ENCODE data around the gene MBOAT1. TPM values are rescaled to one million over a fixed set of nuclear protein-coding genes. Genes with fewer than 3 reads are reported as not detected.

MBOAT1 gene
- total RNA-seq, 1 experiment from 2014 or later, result 9.9 TPM

DNA sequence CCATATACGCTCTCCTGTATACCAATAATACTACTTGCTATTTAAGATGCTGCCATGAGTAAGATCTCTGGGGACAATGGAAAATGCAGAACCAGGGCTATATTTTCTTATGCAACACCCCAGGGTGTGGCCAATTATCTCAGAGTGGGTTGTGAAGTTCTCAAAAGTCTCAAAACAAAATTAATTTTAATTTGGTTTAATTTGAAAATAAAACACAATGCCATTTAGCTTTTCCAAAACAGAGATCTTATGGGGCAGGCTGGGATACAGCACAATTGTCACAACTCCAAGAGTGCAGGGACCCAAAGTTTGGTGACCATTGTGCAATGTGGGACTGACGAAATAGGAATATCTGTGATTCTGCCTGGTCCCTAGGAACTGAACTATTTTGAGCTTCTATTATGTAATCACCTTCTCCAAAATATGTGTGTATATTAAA, 43.1 kb downstream of the MBOAT1 start:
- TF ChIP-seq, protein P1, sequence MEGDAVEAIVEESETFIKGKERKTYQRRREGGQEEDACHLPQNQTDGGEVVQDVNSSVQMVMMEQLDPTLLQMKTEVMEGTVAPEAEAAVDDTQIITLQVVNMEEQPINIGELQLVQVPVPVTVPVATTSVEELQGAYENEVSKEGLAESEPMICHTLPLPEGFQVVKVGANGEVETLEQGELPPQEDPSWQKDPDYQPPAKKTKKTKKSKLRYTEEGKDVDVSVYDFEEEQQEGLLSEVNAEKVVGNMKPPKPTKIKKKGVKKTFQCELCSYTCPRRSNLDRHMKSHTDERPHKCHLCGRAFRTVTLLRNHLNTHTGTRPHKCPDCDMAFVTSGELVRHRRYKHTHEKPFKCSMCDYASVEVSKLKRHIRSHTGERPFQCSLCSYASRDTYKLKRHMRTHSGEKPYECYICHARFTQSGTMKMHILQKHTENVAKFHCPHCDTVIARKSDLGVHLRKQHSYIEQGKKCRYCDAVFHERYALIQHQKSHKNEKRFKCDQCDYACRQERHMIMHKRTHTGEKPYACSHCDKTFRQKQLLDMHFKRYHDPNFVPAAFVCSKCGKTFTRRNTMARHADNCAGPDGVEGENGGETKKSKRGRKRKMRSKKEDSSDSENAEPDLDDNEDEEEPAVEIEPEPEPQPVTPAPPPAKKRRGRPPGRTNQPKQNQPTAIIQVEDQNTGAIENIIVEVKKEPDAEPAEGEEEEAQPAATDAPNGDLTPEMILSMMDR (conservative IDR thresholded peaks at IDR 0.05), result no peak
- Histone ChIP-seq H2BK5ac (ENCODE audit: insufficient read length, low read length) (no peak overlapping the region), H3K9me3 (ENCODE audit: control insufficient read depth, low read depth, low read length) (no peaks in the 10 kb centered on the region), H3K14ac (ENCODE audit: insufficient read depth, low read length) (no peak overlapping the region), H3K79me2 (ENCODE audit: insufficient read depth, low read length) (no peaks in the 10 kb centered on the region), H4K8ac (replicated peaks; ENCODE audit: insufficient read length, low read depth, low read length) (no peak overlapping the region), H3K79me1 (ENCODE audit: insufficient read depth, low read depth, low read length, poor library complexity, severe bottlenecking) (no peaks in the 10 kb centered on the region), H3K4ac (ENCODE audit: low read depth, low read length) (no peak overlapping the region), H3K9ac (ENCODE audit: extremely low read depth, insufficient read length, low read length) (no peak overlapping the region), H2AFZ (ENCODE audit: low read length) (no peak overlapping the region), H3T11ph (ENCODE audit: low read length) (no peak overlapping the region), H4K20me1 (ENCODE audit: control insufficient read depth, insufficient read depth, insufficient read length) (no peaks in the 10 kb centered on the region), H3K27ac (ENCODE audit: insufficient read length, low read depth, low read length) (no peak overlapping the region), H3K4me1 (ENCODE audit: insufficient read depth, low read length) (peaks cover 3% of the 10 kb centered on the region), H3K27me3 (ENCODE audit: insufficient read depth, low read length) (no peaks in the 10 kb centered on the region), H2BK20ac (ENCODE audit: low read depth, low read length, poor library complexity, severe bottlenecking) (no peak overlapping the region), H3K18ac (ENCODE audit: insufficient read length, low read depth, low read length) (no peak overlapping the region), H4K91ac (ENCODE audit: insufficient read length, low read depth, low read length) (no peak overlapping the region), H3K23me2 (ENCODE audit: insufficient read length, low read depth, low read length, poor library complexity, severe bottlenecking) (no peaks in the 10 kb centered on the region), H3K4me2 (ENCODE audit: insufficient read depth, insufficient read length, low read length) (no peak overlapping the region), H3K23ac (ENCODE audit: insufficient read length, low read depth, low read length) (no peak overlapping the region), H2BK120ac (ENCODE audit: low read depth, low read length, poor library complexity, severe bottlenecking) (no peak overlapping the region), H3K56ac (ENCODE audit: insufficient read length, low read depth, low read length) (no peak overlapping the region), H4K5ac (ENCODE audit: insufficient read length, low read depth, low read length) (no peak overlapping the region), H2BK12ac (ENCODE audit: insufficient read length, low read depth, low read length) (no peak overlapping the region), H2AK5ac (ENCODE audit: insufficient read length, low read length) (no peak overlapping the region), H2BK15ac (ENCODE audit: low read depth, low read length) (no peak overlapping the region)
- no peak for DNase-seq
- Mint-ChIP-seq H3K27me3 (ENCODE audit: low read depth) (no peaks in the 10 kb centered on the region; the same call in 1 of the 2 replicates), H3K9me3 (no peaks in the 10 kb centered on the region), H3K27ac (no peak overlapping the region), H3K4me1 (peaks cover 5% of the 10 kb centered on the region in 2 experiments; a peak in 3 of 4 replicates), H3K36me3 (ENCODE audit: insufficient read depth in 1 of 3, low read depth in 3 of 3) (no peaks in the 10 kb centered on the region; a peak in 1 of 7 replicates), H3K4me3 (no peak overlapping the region)
- whole genome bisulfite sequencing (ENCODE audit: extremely low coverage, insufficient read length, low lambda C conversion rate), result no CpG with 5 or more reads among the region's 2 CpGs
